HL-60 (cell line): Measurements from ENCODE around the gene VARS1.
"Not testable (repeated sequence)": the region's sequence is repeated elsewhere in the genome, so short reads cannot be mapped to it uniquely, and the experiment has no call there.

Source experiments
- DNase-seq, 2 experiments: peaks; one replicate each; pipeline ENCODE4 v3.0.0-alpha.2; 2010 to 2020; ENCODE audit warnings: low read depth in 1 of 2, low spot score in 1 of 2
- H3K27ac ChIP-seq: fragments of 250-450 bp; sonication (Bioruptor Pico); replicated peaks from 2 replicates; pipeline ENCODE4 v1.5.1; 2020; ENCODE audit warnings: mild to moderate bottlenecking, moderate library complexity
- H3K27me3 ChIP-seq: fragments of 250-450 bp; sonication (Bioruptor Pico); 2 replicates; pipeline ENCODE4 v1.5.1; 2021; ENCODE audit warnings: mild to moderate bottlenecking, moderate library complexity; ENCODE audit not compliant: insufficient read depth, poor library complexity, severe bottlenecking
- H3K4me3 ChIP-seq: replicated peaks from 2 replicates; pipeline ENCODE4 v1.5.1; 2011; ENCODE audit warnings: mild to moderate bottlenecking, control low read depth, low read length; ENCODE audit not compliant: insufficient read depth
- GABPA ChIP-seq: IDR thresholded peaks from 2 replicates; pipeline ENCODE4 v1.6.1; 2012; ENCODE audit warnings: low read depth
- POLR2AphosphoS5 ChIP-seq: IDR thresholded peaks from 2 replicates; pipeline ENCODE4 v1.6.1; 2012; ENCODE audit warnings: low read depth
- SPI1 ChIP-seq: IDR thresholded peaks from 2 replicates; pipeline ENCODE4 v1.6.1; 2012; ENCODE audit warnings: low read depth, mild to moderate bottlenecking, borderline replicate concordance
- TF ChIP-seq, protein P1 (sequence below): IDR thresholded peaks from one replicate; pipeline ENCODE4 v1.5.1; 2011; ENCODE audit warnings: low read length, control low read depth, inconsistent platforms; ENCODE audit not compliant: insufficient read depth
- TF ChIP-seq, protein P2 (sequence below): IDR thresholded peaks from 2 replicates; pipeline ENCODE4 v1.6.1; 2012; ENCODE audit warnings: low read depth; ENCODE audit not compliant: insufficient replicate concordance

Gene VARS1

DNA sequence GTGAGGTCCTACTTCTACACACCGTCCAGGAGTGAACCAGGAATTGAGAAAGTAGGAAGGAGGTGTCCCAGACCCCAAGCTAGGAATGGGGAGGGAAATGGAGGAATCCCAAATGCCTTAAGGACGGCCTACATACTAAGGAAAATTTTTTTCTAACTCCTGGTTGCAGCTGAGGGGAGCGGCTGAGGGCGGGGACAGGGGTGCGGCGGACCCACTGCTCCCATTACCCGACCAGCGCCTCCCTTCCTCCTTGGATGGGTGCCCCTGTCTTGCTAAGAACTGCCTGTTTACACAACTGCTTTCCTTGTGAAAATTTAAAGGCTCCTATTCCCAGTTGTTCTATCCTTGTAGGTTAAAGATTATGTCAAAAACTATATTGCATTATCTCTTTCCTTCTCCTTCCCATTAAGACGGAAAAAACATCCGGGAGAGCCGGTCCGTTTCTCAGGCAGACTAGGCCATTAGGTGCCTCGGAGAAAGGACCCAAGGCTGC lies 31.3 kb upstream of the VARS1 start:
- DNase-seq = peak in 1 of 2 experiments; percentile 77

DNA sequence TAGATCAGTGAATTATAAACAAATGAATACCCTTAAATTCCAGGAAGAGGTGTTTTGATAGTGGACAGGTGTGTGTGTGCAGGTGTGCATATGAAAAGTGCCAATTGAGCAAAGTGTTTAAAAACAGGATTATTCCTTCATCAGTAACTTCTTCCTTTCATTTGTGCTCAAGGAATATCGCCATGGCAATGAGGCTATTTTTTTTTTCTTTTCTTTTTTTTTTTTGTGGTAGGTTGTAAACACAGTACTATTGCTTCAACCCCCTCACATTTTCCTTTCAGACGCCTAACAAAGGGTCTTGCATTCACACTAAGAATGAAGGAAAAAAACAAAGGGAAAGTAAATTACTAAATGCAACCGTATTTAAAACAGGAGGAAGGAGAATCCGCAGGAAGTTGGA lies 30.0 kb upstream of the VARS1 start:
- Histone ChIP-seq H3K27me3 (no peaks in the 10 kb centered on the region), H3K4me3 (no peak overlapping the region), H3K27ac (no peak overlapping the region)
- TF ChIP-seq SPI1 (no peak), GABPA (no peak), POLR2AphosphoS5 (no peak)
- TF ChIP-seq, protein P1, sequence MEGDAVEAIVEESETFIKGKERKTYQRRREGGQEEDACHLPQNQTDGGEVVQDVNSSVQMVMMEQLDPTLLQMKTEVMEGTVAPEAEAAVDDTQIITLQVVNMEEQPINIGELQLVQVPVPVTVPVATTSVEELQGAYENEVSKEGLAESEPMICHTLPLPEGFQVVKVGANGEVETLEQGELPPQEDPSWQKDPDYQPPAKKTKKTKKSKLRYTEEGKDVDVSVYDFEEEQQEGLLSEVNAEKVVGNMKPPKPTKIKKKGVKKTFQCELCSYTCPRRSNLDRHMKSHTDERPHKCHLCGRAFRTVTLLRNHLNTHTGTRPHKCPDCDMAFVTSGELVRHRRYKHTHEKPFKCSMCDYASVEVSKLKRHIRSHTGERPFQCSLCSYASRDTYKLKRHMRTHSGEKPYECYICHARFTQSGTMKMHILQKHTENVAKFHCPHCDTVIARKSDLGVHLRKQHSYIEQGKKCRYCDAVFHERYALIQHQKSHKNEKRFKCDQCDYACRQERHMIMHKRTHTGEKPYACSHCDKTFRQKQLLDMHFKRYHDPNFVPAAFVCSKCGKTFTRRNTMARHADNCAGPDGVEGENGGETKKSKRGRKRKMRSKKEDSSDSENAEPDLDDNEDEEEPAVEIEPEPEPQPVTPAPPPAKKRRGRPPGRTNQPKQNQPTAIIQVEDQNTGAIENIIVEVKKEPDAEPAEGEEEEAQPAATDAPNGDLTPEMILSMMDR = no peak
- TF ChIP-seq, protein P2, sequence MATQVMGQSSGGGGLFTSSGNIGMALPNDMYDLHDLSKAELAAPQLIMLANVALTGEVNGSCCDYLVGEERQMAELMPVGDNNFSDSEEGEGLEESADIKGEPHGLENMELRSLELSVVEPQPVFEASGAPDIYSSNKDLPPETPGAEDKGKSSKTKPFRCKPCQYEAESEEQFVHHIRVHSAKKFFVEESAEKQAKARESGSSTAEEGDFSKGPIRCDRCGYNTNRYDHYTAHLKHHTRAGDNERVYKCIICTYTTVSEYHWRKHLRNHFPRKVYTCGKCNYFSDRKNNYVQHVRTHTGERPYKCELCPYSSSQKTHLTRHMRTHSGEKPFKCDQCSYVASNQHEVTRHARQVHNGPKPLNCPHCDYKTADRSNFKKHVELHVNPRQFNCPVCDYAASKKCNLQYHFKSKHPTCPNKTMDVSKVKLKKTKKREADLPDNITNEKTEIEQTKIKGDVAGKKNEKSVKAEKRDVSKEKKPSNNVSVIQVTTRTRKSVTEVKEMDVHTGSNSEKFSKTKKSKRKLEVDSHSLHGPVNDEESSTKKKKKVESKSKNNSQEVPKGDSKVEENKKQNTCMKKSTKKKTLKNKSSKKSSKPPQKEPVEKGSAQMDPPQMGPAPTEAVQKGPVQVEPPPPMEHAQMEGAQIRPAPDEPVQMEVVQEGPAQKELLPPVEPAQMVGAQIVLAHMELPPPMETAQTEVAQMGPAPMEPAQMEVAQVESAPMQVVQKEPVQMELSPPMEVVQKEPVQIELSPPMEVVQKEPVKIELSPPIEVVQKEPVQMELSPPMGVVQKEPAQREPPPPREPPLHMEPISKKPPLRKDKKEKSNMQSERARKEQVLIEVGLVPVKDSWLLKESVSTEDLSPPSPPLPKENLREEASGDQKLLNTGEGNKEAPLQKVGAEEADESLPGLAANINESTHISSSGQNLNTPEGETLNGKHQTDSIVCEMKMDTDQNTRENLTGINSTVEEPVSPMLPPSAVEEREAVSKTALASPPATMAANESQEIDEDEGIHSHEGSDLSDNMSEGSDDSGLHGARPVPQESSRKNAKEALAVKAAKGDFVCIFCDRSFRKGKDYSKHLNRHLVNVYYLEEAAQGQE = no peak
- DNase-seq = no peak

More for the DNA sequence above, 31.3 kb upstream of the VARS1 start:
- Histone ChIP-seq H3K27me3 (no peaks in the 10 kb centered on the region), H3K27ac (peak overlapping the region; percentile 87), H3K4me3 (peak overlapping the region; percentile 71)
- TF ChIP-seq POLR2AphosphoS5 (no peak; the same call in 1 of the 2 replicates), SPI1 (no peak), GABPA (no peak)
- TF ChIP-seq, protein P2 = no peak
- TF ChIP-seq, protein P1 = no peak

DNA sequence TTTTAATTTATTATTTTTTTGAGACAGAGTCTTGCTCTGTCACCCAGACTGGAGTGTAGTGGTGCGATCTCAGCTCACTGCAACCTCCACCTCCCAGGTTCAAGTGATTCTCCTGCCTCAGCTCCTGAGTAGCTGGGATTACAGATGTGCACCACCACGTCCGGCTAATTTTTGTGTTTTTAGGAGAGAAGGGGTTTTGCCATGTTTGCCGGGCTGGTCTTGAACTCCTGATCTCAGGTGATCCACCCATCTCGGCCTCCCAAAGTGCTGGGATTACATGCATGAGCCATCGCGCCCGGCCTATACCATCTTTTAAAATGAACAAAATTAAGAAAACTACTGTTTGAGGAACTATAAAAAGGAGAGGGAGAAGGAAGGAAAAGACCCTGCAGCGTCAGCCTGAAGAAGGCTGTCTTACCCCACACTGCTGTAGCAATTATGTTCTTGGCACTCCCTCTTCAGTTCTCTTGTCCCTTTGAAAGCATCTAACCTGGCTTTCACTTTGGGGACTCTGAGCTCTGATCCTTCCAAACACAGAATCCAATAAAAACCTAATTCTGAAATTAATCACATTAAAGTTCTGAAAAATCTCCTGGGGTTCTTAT lies 28.1 kb upstream of the VARS1 start:
- H3K4me3 ChIP-seq, H3K27me3 ChIP-seq: not testable (repeated sequence)
- peak overlapping the region; percentile 75 for H3K27ac ChIP-seq
- peak in 1 of 2 experiments; percentile 57 for DNase-seq

DNA sequence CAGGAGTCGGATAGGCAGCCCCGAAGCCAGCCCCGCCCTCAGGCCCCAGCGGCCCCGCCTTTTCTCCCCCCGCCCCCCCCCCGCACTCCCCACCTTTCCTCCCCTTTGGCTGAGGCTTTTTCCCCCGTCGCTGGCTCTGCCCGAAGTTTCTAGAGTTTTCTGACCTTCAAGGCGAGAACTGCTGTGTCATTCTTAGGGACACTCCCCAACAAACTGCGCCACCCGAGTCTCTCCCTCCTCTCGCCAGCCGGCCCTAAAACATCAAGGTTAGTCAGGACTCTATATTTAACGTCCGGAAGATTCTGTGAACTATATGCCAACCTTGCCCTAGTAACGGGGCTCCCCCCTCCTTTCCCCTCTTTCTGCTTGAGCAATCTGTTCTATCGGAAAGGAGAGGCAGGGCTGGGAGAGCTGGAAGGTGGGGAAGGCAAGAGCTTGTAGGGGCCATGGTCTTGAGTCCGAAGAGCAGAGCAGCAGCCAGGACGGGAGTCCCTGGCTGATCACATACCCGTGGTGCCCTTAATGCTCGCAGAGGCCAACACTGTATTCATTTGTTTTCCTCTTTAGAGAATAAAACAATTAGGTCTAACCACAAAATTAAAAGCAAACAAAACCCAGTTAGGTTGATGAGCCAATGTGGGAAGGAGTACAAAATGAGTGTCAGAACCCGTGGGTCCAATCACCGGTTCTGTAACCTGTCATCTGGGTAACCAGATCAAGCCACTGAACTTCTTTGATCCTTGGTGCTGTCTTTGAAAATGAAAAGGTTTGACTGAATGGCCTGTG lies 26.7 kb upstream of the VARS1 start:
- Histone ChIP-seq H3K4me3 (peak overlapping the region; percentile 47), H3K27ac (peak overlapping the region; percentile 75)
- DNase-seq = peak; percentile 77 to 86

More for the DNA sequence above, 26.7 kb upstream of the VARS1 start:
- no peaks in the 10 kb centered on the region for H3K27me3 ChIP-seq
- no peak for TF ChIP-seq GABPA
